ENCODE data around the gene RBM19. TPM values are rescaled to one million over a fixed set of nuclear protein-coding genes. Genes with fewer than 3 reads are reported as not detected.

The RBM19 gene
- total and polyA plus RNA-seq, 2 donors (not counting 3 experiments of a cell fraction or from before 2014, with no cell fraction given) = 13.2 to 34.4 TPM

DNA sequence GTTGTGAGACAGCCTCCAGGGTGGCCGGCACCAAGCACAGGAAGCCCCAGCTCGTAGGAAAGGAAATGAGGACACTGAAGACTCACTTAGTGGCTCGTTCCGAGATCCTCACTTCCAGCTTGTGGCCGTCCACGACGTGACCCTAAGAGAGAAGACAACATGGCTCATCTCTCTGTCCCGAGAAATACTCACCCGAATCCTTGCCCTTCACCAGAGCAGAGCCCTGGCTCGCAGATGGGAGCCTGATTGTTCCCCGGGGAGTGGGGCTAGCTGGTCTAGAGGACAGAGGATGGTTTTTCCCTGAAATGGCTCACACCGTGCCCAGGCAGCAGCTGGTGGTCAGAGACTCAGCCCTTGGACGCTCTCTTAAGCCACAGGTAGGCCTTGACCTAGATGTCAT lies 47.8 kb downstream of the RBM19 start:
- Histone ChIP-seq H4K20me1 (replicated peaks; ENCODE audit: control insufficient read depth, extremely low read depth, insufficient read depth, low read length) (no peaks in the 10 kb centered on the region), H3K4me2 (ENCODE audit: insufficient read depth, low read length) (no peak overlapping the region), H3K36me3 (ENCODE audit: control insufficient read depth in 2 of 2, extremely low read depth in 1 of 2, insufficient read depth in 2 of 2, low read length in 2 of 2) (peaks cover 0 to under 1% of the 10 kb centered on the region in 2 experiments), H3K27me3 (ENCODE audit: control insufficient read depth in 2 of 2, insufficient read depth in 2 of 2, low read length in 2 of 2) (no peaks in the 10 kb centered on the region), H3K79me2 (ENCODE audit: control insufficient read depth, insufficient read depth, low read length) (no peaks in the 10 kb centered on the region), H3K9me3 (replicated peaks; ENCODE audit: control insufficient read depth, insufficient read depth, low read length) (no peaks in the 10 kb centered on the region), H3K9me1 (replicated peaks; ENCODE audit: control insufficient read depth, extremely low read depth, insufficient read depth, low read length) (no peaks in the 10 kb centered on the region), H3K27ac (ENCODE audit: insufficient read depth, low read depth, low read length) (no peak overlapping the region), H3K4me3 (replicated peaks in 1 of 3; ENCODE audit: insufficient read depth in 1 of 3, low read depth in 1 of 3, low read length in 3 of 3) (no peak overlapping the region), H2AFZ (ENCODE audit: low read depth, low read length) (no peak overlapping the region), H3K4me1 (ENCODE audit: control insufficient read depth, extremely low read depth, insufficient read depth, low read length) (no peaks in the 10 kb centered on the region), H3K9ac (replicated peaks; ENCODE audit: extremely low read depth, insufficient read depth, low read length) (no peak overlapping the region)
- intact Hi-C loops (cut with micrococcal nuclease) (no loop called here), dilution Hi-C loops (cut with MboI; ENCODE audit: extremely low pct_ligation_motif_present, low sequenced_read_pairs) (no loop called here)
- ChIA-PET POLR2A (no interaction called here), CTCF (interaction anchor here (1.6 to 4.3 kb wide), 3 partner anchors 9 to 477 kb away, joined by 3 to 23 read pairs (median 6); no protein-coding TSS in a partner anchor)
- TF ChIP-seq EZH2 (IDR thresholded peaks at IDR 0.05; ENCODE audit: borderline replicate concordance, low read depth, low read length, severe bottlenecking) (no peak), GATA2 (IDR thresholded peaks at IDR 0.05; ENCODE audit: insufficient read depth, insufficient read length, low read depth, low read length) (no peak), POLR2AphosphoS5 (IDR thresholded peaks at IDR 0.05; ENCODE audit: insufficient read depth, low read depth, low read length) (no peak), MYC (IDR thresholded peaks at IDR 0.05; ENCODE audit: low read depth, low read length) (no peak), FOS (IDR thresholded peaks at IDR 0.05; ENCODE audit: borderline replicate concordance, insufficient read depth, low read length) (no peak), POLR2A (IDR thresholded peaks at IDR 0.05; ENCODE audit: low read depth, low read length) (no peak), JUN (IDR thresholded peaks at IDR 0.05; ENCODE audit: borderline replicate concordance, insufficient read depth, insufficient read length, low read depth) (no peak)
- TF ChIP-seq, protein P1, sequence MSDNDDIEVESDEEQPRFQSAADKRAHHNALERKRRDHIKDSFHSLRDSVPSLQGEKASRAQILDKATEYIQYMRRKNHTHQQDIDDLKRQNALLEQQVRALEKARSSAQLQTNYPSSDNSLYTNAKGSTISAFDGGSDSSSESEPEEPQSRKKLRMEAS (IDR thresholded peaks at IDR 0.05; ENCODE audit: insufficient read depth, insufficient read length) = no peak
- TF ChIP-seq, protein P2, sequence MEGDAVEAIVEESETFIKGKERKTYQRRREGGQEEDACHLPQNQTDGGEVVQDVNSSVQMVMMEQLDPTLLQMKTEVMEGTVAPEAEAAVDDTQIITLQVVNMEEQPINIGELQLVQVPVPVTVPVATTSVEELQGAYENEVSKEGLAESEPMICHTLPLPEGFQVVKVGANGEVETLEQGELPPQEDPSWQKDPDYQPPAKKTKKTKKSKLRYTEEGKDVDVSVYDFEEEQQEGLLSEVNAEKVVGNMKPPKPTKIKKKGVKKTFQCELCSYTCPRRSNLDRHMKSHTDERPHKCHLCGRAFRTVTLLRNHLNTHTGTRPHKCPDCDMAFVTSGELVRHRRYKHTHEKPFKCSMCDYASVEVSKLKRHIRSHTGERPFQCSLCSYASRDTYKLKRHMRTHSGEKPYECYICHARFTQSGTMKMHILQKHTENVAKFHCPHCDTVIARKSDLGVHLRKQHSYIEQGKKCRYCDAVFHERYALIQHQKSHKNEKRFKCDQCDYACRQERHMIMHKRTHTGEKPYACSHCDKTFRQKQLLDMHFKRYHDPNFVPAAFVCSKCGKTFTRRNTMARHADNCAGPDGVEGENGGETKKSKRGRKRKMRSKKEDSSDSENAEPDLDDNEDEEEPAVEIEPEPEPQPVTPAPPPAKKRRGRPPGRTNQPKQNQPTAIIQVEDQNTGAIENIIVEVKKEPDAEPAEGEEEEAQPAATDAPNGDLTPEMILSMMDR (IDR thresholded peaks at IDR 0.05; ENCODE audit: extremely low read depth in 1 of 2, insufficient read depth in 1 of 2, low read depth in 1 of 2, low read length in 2 of 2) = no peak
- FAIRE-seq (no peak), DNase-seq (ENCODE audit: low read depth, low spot score) (no peak)
- BruUV-seq (replicated peaks) = no TSS peak

All from endothelial cell of umbilical vein (primary cell).